Body of pancreas (tissue), 4 donors: ENCODE results near the gene BTK.

Experiments
- POLR2A ChIP-seq, 3 donors: fragments of 450-650 bp; IDR thresholded peaks; one replicate each; pipeline ENCODE4 v1.6.1; 2016; ENCODE audit warnings: antibody characterized with exemption in 3 of 3, mild to moderate bottlenecking in 2 of 3
- TF ChIP-seq, protein P1 (sequence below), 7 experiments: fragments of 450-650 bp in 4 of 7; fragments of 200-600 bp in 3 of 7; sonication (generic) in 3 of 7; IDR thresholded peaks; one replicate each; pipeline ENCODE4 v1.5.1; 2016 to 2019; ENCODE audit warnings: antibody characterized with exemption in 7 of 7

DNA sequence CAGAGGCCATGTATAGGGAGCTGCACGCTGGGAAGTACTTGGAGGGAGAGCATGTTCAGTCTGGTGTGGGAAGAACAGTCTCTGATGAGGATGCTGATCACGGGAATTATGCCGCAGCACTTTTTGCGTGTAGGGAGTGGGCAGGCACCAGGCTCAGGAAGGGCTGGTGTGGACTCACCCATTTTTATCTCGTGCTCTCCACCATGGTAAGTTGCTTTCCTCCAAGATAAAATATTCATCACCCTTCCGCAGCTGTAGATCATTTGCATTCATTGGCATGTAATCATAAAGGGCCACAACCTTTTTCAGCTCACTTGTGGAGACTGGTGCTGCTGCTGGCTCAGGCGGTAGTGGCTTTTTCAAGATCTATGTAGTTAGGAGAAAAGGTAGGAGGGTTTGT lies 25.6 kb downstream of the BTK start:
- TF ChIP-seq, protein P1, sequence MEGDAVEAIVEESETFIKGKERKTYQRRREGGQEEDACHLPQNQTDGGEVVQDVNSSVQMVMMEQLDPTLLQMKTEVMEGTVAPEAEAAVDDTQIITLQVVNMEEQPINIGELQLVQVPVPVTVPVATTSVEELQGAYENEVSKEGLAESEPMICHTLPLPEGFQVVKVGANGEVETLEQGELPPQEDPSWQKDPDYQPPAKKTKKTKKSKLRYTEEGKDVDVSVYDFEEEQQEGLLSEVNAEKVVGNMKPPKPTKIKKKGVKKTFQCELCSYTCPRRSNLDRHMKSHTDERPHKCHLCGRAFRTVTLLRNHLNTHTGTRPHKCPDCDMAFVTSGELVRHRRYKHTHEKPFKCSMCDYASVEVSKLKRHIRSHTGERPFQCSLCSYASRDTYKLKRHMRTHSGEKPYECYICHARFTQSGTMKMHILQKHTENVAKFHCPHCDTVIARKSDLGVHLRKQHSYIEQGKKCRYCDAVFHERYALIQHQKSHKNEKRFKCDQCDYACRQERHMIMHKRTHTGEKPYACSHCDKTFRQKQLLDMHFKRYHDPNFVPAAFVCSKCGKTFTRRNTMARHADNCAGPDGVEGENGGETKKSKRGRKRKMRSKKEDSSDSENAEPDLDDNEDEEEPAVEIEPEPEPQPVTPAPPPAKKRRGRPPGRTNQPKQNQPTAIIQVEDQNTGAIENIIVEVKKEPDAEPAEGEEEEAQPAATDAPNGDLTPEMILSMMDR (IDR thresholded peaks at IDR 0.05), result no peak
- TF ChIP-seq POLR2A (IDR thresholded peaks at IDR 0.05), result no peak
